Testis (tissue), 2 donors: ENCODE measurements around the gene LIG4.

Experiments used
- POLR2A ChIP-seq: fragments of 450-650 bp; IDR thresholded peaks from one replicate; pipeline ENCODE4 v1.6.1; 2017; ENCODE audit warnings: antibody characterized with exemption, mild to moderate bottlenecking, moderate library complexity
- TF ChIP-seq, protein P1 (sequence below), 3 experiments: fragments of 450-650 bp in 2 of 3; fragments of 200-600 bp in 1 of 3; sonication (generic) in 1 of 3; IDR thresholded peaks; one replicate each; pipeline ENCODE4 v1.5.1; 2016 to 2019; ENCODE audit warnings: antibody characterized with exemption in 3 of 3, mild to moderate bottlenecking in 2 of 3, moderate library complexity in 1 of 3

DNA sequence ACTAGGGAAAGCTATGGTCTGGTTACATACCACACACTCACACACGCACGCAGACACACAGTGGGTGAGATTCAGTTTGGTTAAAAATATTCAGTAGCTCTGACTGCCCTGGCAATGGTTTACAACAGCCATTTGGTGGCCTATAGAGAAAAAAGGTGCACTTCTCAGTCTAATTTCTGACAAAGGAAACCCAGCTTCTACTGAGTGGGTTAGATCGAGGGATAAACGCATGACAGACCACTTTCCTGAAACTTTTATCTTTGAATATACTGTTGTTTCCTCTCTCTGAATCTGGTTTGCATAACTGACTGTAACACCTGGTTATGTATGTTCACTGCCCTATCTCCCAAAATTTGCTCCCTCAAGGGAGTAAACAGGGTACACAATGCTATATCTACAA, 2.5 kb downstream of the LIG4 start:
- no peak for TF ChIP-seq POLR2A
- TF ChIP-seq, protein P1, sequence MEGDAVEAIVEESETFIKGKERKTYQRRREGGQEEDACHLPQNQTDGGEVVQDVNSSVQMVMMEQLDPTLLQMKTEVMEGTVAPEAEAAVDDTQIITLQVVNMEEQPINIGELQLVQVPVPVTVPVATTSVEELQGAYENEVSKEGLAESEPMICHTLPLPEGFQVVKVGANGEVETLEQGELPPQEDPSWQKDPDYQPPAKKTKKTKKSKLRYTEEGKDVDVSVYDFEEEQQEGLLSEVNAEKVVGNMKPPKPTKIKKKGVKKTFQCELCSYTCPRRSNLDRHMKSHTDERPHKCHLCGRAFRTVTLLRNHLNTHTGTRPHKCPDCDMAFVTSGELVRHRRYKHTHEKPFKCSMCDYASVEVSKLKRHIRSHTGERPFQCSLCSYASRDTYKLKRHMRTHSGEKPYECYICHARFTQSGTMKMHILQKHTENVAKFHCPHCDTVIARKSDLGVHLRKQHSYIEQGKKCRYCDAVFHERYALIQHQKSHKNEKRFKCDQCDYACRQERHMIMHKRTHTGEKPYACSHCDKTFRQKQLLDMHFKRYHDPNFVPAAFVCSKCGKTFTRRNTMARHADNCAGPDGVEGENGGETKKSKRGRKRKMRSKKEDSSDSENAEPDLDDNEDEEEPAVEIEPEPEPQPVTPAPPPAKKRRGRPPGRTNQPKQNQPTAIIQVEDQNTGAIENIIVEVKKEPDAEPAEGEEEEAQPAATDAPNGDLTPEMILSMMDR (IDR thresholded peaks at IDR 0.05), result no peak
